HG03520 (cell line): ENCODE data around the gene CPZ.

ENCODE experiments used
- ATAC-seq: cut with Tn5 transposase; IDR thresholded peaks from one replicate; pipeline ENCODE4 v1.9.1; 2021; ENCODE audit warnings: mild to moderate bottlenecking, moderate library complexity; ENCODE audit not compliant: unreplicated experiment

CPZ gene

GRCh38 chr4:8579526-8580320, 12.8 kb upstream of the CPZ start:
- ATAC-seq: no peak

- no peak for ATAC-seq
These were observed 12.1 kb upstream of the CPZ start, which contains the start of gene GPR78 for GRCh38 chr4:8580321-8581093. TSS of gene GPR78 (plus strand) at chr4:8580392. CDS start at chr4:8580983, 591 bp downstream.

GRCh38 chr4:8581094-8581861, 11.3 kb upstream of the CPZ start:
- ATAC-seq: no peak

GRCh38 chr4:8582016-8582415, 10.5 kb upstream of the CPZ start:
- ATAC-seq: no peak

GRCh38 chr4:8582436-8582835, 10.1 kb upstream of the CPZ start:
- ATAC-seq: no peak

GRCh38 chr4:8582941-8583654, 9.5 kb upstream of the CPZ start:
- ATAC-seq: no peak

GRCh38 chr4:8583655-8584025, 8.9 kb upstream of the CPZ start:
- no peak for ATAC-seq

GRCh38 chr4:8585186-8585585, 7.4 kb upstream of the CPZ start:
- no peak for ATAC-seq

- no peak for ATAC-seq
These were observed 6.8 kb upstream of the CPZ start for GRCh38 chr4:8585721-8586212.

GRCh38 chr4:8586246-8586645, 6.3 kb upstream of the CPZ start:
- ATAC-seq: no peak

- no peak for ATAC-seq
These were observed 5.7 kb upstream of the CPZ start for GRCh38 chr4:8586671-8587468.

GRCh38 chr4:8587469-8588195, 4.9 kb upstream of the CPZ start:
- ATAC-seq: no peak

- ATAC-seq: no peak
These were observed 4.4 kb upstream of the CPZ start for GRCh38 chr4:8588196-8588470.

- no peak for ATAC-seq
These were observed 3.2 kb upstream of the CPZ start for GRCh38 chr4:8589336-8589735.

- ATAC-seq: no peak
These were observed 2.6 kb upstream of the CPZ start for GRCh38 chr4:8589823-8590545.

- no peak for ATAC-seq
These were observed 2.1 kb upstream of the CPZ start for GRCh38 chr4:8590546-8590880.

GRCh38 chr4:8591114-8591513, 1.5 kb upstream of the CPZ start:
- no peak for ATAC-seq

- ATAC-seq: no peak
These were observed 769 bp upstream of the CPZ start for GRCh38 chr4:8591626-8592365.
